K562 (cell line): ENCODE results near the gene ASCC1. TPM values are rescaled to one million over a fixed set of nuclear protein-coding genes. Genes with fewer than 3 reads are reported as not detected.

Experiments used
- CEBPZ ChIP-seq: fragments of 150-350 bp; IDR thresholded peaks from 2 replicates; pipeline ENCODE4 v1.6.1; 2014; ENCODE audit warnings: low read depth, mild to moderate bottlenecking, low read length, borderline replicate concordance
- COPS2 ChIP-seq: fragments of 450-650 bp; conservative IDR thresholded peaks from 2 replicates; pipeline ENCODE4 v1.6.1; 2016; ENCODE audit warnings: mild to moderate bottlenecking, moderate library complexity
- ELF2 ChIP-seq: fragments of 250-450 bp; sonication (Bioruptor Pico); IDR thresholded peaks from 2 replicates; pipeline ENCODE4 v1.5.0; 2021; ENCODE audit warnings: mild to moderate bottlenecking
- FOSL1 ChIP-seq: fragments of 200-800 bp; sonication (Bioruptor generic); conservative IDR thresholded peaks from 2 replicates; pipeline ENCODE4 v1.6.1; 2016; ENCODE audit warnings: missing genetic modification characterization, missing compliant biosample characterization
- GTF2F1 ChIP-seq: IDR thresholded peaks from 2 replicates; pipeline ENCODE4 v1.6.1; 2011; ENCODE audit warnings: low read depth, low read length, improper control_type of control experiment
- HMG20A ChIP-seq: fragments of 450-650 bp; formaldehyde crosslinking; conservative IDR thresholded peaks from 2 replicates; pipeline ENCODE4 v1.4.0; 2020; ENCODE audit warnings: mild to moderate bottlenecking, mixed read lengths
- KDM2B ChIP-seq: fragments of 250-450 bp; sonication (Bioruptor Pico); IDR thresholded peaks from 2 replicates; pipeline ENCODE4 v1.8.0; 2021; ENCODE audit warnings: mild to moderate bottlenecking, moderate library complexity
- NEUROD1 ChIP-seq: fragments of 150-350 bp; IDR thresholded peaks from 2 replicates; pipeline ENCODE4 v1.6.1; 2014; ENCODE audit warnings: borderline replicate concordance, low read length, low read depth; ENCODE audit not compliant: partially characterized antibody
- PML ChIP-seq: IDR thresholded peaks from 2 replicates; pipeline ENCODE4 v1.6.1; 2012; ENCODE audit warnings: low read length, inconsistent platforms
- POU5F1 ChIP-seq: fragments of 150-350 bp; IDR thresholded peaks from 2 replicates; pipeline ENCODE4 v1.6.1; 2014; ENCODE audit warnings: borderline replicate concordance, low read length, low read depth, mild to moderate bottlenecking; ENCODE audit not compliant: partially characterized antibody
- PTBP1 ChIP-seq: fragments of 200-400 bp; formaldehyde crosslinking; IDR thresholded peaks from 2 replicates; pipeline ENCODE4 v1.6.1; 2017; ENCODE audit warnings: low read depth, low read length
- RBM39 ChIP-seq: fragments of 200-400 bp; formaldehyde crosslinking; optimal IDR thresholded peaks from 2 replicates; pipeline ENCODE3; 2018; ENCODE audit warnings: low read depth, low read length
- RNF2 ChIP-seq: sonication (generic); IDR thresholded peaks from 2 replicates; pipeline ENCODE4 v1.6.1; 2016
- SNIP1 ChIP-seq: fragments of 450-650 bp; IDR thresholded peaks from 2 replicates; pipeline ENCODE4 v1.7.1; 2017; ENCODE audit warnings: low read depth, mild to moderate bottlenecking
- SUPT5H ChIP-seq: fragments of 450-650 bp; IDR thresholded peaks from 2 replicates; pipeline ENCODE4 v1.6.1; 2016
- TOE1 ChIP-seq, 2 experiments: fragments of 450-650 bp in 1 of 2; sonication (generic) in 1 of 2; formaldehyde crosslinking in 1 of 2; IDR thresholded peaks; 2 replicates each; pipeline versions ENCODE4 v1.7.1 to v1.8.0; 2016 to 2022; ENCODE audit warnings: borderline replicate concordance in 2 of 2, mild to moderate bottlenecking in 2 of 2, antibody characterized with exemption in 1 of 2, inconsistent platforms in 1 of 2, low read depth in 1 of 2, missing genetic modification reagents in 1 of 2, moderate library complexity in 1 of 2
- WHSC1 ChIP-seq: IDR thresholded peaks from one replicate; pipeline ENCODE4 v1.6.1; 2012; ENCODE audit warnings: low read length, control low read depth, inconsistent platforms
- ZNF217 ChIP-seq: sonication (generic); formaldehyde crosslinking; IDR thresholded peaks from 2 replicates; pipeline ENCODE4 v1.8.0; 2022; ENCODE audit warnings: mild to moderate bottlenecking, missing genetic modification reagents
- ZNF24 ChIP-seq: fragments of 450-650 bp; IDR thresholded peaks from 2 replicates; pipeline ENCODE4 v1.6.1; 2016
- polyA plus RNA-seq, 8 experiments: library from polyadenylated mRNA; depleted of rRNA in 4 of 8; stranded (reverse) in 5 of 8; unstranded in 3 of 8; fragments of >200 nt; fragmentation: Nextera tagmentation in 2 of 8; fragmentation: Illumina TruSeq in 1 of 8; extraction: Ambion mirVana in 2 of 8; extraction: Trizol in 1 of 8; gene quantifications; 2 replicates each; pipeline versions ENCODE4 v1.2.1 to v1.2.3, GENCODE V29; 2011 to 2014; ENCODE audit warnings: inconsistent platforms in 1 of 8, missing spikeins in 1 of 8
- total RNA-seq, 7 experiments: library from RNA; depleted of rRNA in 6 of 7; stranded (reverse); fragments of >200 nt in 6 of 7; fragmentation: Illumina TruSeq in 2 of 7; extraction: Trizol in 2 of 7; gene quantifications; 2 replicates each; pipeline versions ENCODE4 v1.2.1 to v1.2.3, GENCODE V29; 2011 to 2021; ENCODE audit warnings: low replicate concordance in 1 of 7
- TF ChIP-seq, protein P1 (sequence below): fragments of 250-450 bp; sonication (Bioruptor Pico); IDR thresholded peaks from 2 replicates; pipeline ENCODE4 v1.4.0; 2020

The ASCC1 gene
- total and polyA plus RNA-seq, 9 of the 15 experiments (the other 6 are each of a cell fraction or from before 2014, with no cell fraction given): 31.7 to 73.3 (median 52.8) TPM

GRCh38 chr10:72254813-72255568 lies 38.9 kb upstream of the ASCC1 start (continued):
- no peak for TF ChIP-seq POU5F1
- TF ChIP-seq ZNF217 (CRISPR knock-in tag): no peak
- no peak for TF ChIP-seq WHSC1
- no peak for TF ChIP-seq CEBPZ
- peak; percentile 88 for TF ChIP-seq TOE1 (IDR thresholded peaks at IDR 0.05; ENCODE audit: borderline replicate concordance)
- TF ChIP-seq TOE1 (CRISPR knock-in tag; IDR thresholded peaks at IDR 0.05; ENCODE audit: borderline replicate concordance, low read depth): no peak
- TF ChIP-seq HMG20A (CRISPR knock-in tag): no peak
- TF ChIP-seq SNIP1: no peak
- TF ChIP-seq, protein P1, sequence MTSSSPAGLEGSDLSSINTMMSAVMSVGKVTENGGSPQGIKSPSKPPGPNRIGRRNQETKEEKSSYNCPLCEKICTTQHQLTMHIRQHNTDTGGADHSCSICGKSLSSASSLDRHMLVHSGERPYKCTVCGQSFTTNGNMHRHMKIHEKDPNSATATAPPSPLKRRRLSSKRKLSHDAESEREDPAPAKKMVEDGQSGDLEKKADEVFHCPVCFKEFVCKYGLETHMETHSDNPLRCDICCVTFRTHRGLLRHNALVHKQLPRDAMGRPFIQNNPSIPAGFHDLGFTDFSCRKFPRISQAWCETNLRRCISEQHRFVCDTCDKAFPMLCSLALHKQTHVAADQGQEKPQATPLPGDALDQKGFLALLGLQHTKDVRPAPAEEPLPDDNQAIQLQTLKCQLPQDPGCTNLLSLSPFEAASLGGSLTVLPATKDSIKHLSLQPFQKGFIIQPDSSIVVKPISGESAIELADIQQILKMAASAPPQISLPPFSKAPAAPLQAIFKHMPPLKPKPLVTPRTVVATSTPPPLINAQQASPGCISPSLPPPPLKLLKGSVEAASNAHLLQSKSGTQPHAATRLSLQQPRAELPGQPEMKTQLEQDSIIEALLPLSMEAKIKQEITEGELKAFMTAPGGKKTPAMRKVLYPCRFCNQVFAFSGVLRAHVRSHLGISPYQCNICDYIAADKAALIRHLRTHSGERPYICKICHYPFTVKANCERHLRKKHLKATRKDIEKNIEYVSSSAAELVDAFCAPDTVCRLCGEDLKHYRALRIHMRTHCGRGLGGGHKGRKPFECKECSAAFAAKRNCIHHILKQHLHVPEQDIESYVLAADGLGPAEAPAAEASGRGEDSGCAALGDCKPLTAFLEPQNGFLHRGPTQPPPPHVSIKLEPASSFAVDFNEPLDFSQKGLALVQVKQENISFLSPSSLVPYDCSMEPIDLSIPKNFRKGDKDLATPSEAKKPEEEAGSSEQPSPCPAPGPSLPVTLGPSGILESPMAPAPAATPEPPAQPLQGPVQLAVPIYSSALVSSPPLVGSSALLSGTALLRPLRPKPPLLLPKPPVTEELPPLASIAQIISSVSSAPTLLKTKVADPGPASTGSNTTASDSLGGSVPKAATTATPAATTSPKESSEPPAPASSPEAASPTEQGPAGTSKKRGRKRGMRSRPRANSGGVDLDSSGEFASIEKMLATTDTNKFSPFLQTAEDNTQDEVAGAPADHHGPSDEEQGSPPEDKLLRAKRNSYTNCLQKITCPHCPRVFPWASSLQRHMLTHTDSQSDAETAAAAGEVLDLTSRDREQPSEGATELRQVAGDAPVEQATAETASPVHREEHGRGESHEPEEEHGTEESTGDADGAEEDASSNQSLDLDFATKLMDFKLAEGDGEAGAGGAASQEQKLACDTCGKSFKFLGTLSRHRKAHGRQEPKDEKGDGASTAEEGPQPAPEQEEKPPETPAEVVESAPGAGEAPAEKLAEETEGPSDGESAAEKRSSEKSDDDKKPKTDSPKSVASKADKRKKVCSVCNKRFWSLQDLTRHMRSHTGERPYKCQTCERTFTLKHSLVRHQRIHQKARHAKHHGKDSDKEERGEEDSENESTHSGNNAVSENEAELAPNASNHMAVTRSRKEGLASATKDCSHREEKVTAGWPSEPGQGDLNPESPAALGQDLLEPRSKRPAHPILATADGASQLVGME (CRISPR knock-in tag): peak; percentile 41
- no peak for TF ChIP-seq NEUROD1
- peak; percentile 69 for TF ChIP-seq ELF2 (CRISPR knock-in tag)
- TF ChIP-seq GTF2F1: no peak
- no peak for TF ChIP-seq PTBP1
- TF ChIP-seq RBM39: no peak
- peak; percentile 39; the same call in 1 of the 2 replicates for TF ChIP-seq SUPT5H
- no peak for TF ChIP-seq PML
- no peak for TF ChIP-seq COPS2
- peak; percentile 12; the same call in 1 of the 2 replicates for TF ChIP-seq ZNF24
- no peak for TF ChIP-seq KDM2B
- TF ChIP-seq FOSL1 (tag): no peak
- TF ChIP-seq RNF2: peak; percentile 44; the same call in 1 of the 2 replicates
